ENCODE measurements around the gene NOX1. TPM values are rescaled to one million over a fixed set of nuclear protein-coding genes. Genes with fewer than 3 reads are reported as not detected.

Gene NOX1
- total and polyA plus RNA-seq, 5 donors from 2014 or later, result not detected

GRCh38 chrX:100850317-100850716 lies 23.8 kb downstream of the NOX1 start:
- no peak overlapping the region for H3K4me3 Mint-ChIP-seq
- Histone ChIP-seq H3K27ac (ENCODE audit: insufficient read depth, low read length, poor library complexity, severe bottlenecking) (no peak overlapping the region), H3K36me3 (ENCODE audit: control insufficient read depth, insufficient read depth, low read length) (no peaks in the 10 kb centered on the region), H3K9me3 (ENCODE audit: control insufficient read depth in 2 of 2, low read length in 2 of 2) (no peaks in the 10 kb centered on the region), H3K27me3 (ENCODE audit: control insufficient read depth, insufficient read depth, low read length) (no peaks in the 10 kb centered on the region), H3K4me1 (ENCODE audit: control insufficient read depth, insufficient read depth, low read length, poor library complexity, severe bottlenecking) (no peaks in the 10 kb centered on the region), H3K4me3 (ENCODE audit: low read depth, low read length) (no peak overlapping the region)
- DNase-seq, result no peak
- ATAC-seq (ENCODE audit: low read depth in 2 of 2), result no peak
- H3K4me1 Mint-ChIP-seq, result peaks cover 0 to 2% (median 0%) of the 10 kb centered on the region in 4 donors
- no peaks in the 10 kb centered on the region for H3K27me3 Mint-ChIP-seq
- no peaks in the 10 kb centered on the region for H3K36me3 Mint-ChIP-seq
- no peak overlapping the region for H3K27ac Mint-ChIP-seq
- peaks cover 0 to 2% (median 0%) of the 10 kb centered on the region in 7 donors for H3K9me3 Mint-ChIP-seq

GRCh38 chrX:100831219-100831946 lies 42.8 kb downstream of the NOX1 start:
- H3K36me3 Mint-ChIP-seq, result peaks cover 18% of the 10 kb centered on the region
- no peaks in the 10 kb centered on the region for H3K9me3 Mint-ChIP-seq

GRCh38 chrX:100830547-100830946 lies 43.6 kb downstream of the NOX1 start:
- DNase-seq (peak in 2 of 3 donors; percentile 8 to 24), ATAC-seq (ENCODE audit: low read depth in 2 of 2) (no peak)
- Mint-ChIP-seq H3K27me3 (no peaks in the 10 kb centered on the region), H3K27ac (peak overlapping the region; percentile 82 to 96 (median 92)), H3K4me3 (peak overlapping the region; percentile 52 to 83 (median 80)), H3K4me1 (peaks cover 9 to 24% (median 19%) of the 10 kb centered on the region in 4 donors), H3K9me3 (no peaks in the 10 kb centered on the region), H3K36me3 (peaks cover 18% of the 10 kb centered on the region)
- Histone ChIP-seq H3K36me3 (ENCODE audit: control insufficient read depth, insufficient read depth, low read length) (peaks cover 42% of the 10 kb centered on the region), H3K9me3 (ENCODE audit: control insufficient read depth in 2 of 2, low read length in 2 of 2) (no peaks in the 10 kb centered on the region), H3K27ac (ENCODE audit: insufficient read depth, low read length, poor library complexity, severe bottlenecking) (peak overlapping the region; percentile 82), H3K4me3 (ENCODE audit: low read depth, low read length) (peak overlapping the region; percentile 72), H3K4me1 (ENCODE audit: control insufficient read depth, insufficient read depth, low read length, poor library complexity, severe bottlenecking) (peaks cover 15% of the 10 kb centered on the region), H3K27me3 (ENCODE audit: control insufficient read depth, insufficient read depth, low read length) (no peaks in the 10 kb centered on the region)

More at GRCh38 chrX:100831219-100831946, 42.8 kb downstream of the NOX1 start:
- peak overlapping the region; percentile 79 to 84 (median 82) for H3K27ac Mint-ChIP-seq
- H3K36me3 ChIP-seq (ENCODE audit: control insufficient read depth, insufficient read depth, low read length), result peaks cover 42% of the 10 kb centered on the region
- ATAC-seq (ENCODE audit: low read depth in 2 of 2) (no peak), DNase-seq (no peak)
- peak overlapping the region; percentile 72 for H3K4me3 ChIP-seq (ENCODE audit: low read depth, low read length)
- no peaks in the 10 kb centered on the region for H3K27me3 ChIP-seq (ENCODE audit: control insufficient read depth, insufficient read depth, low read length)
- peaks cover 9 to 24% (median 19%) of the 10 kb centered on the region in 4 donors for H3K4me1 Mint-ChIP-seq
- H3K9me3 ChIP-seq (ENCODE audit: control insufficient read depth in 2 of 2, low read length in 2 of 2), result no peaks in the 10 kb centered on the region
- H3K27me3 Mint-ChIP-seq, result no peaks in the 10 kb centered on the region
- peak overlapping the region in 3 of 4 donors; percentile 80 to 83 (median 81) for H3K4me3 Mint-ChIP-seq
- peaks cover 15% of the 10 kb centered on the region for H3K4me1 ChIP-seq (ENCODE audit: control insufficient read depth, insufficient read depth, low read length, poor library complexity, severe bottlenecking)
- H3K27ac ChIP-seq (ENCODE audit: insufficient read depth, low read length, poor library complexity, severe bottlenecking), result peak overlapping the region; percentile 82

GRCh38 chrX:100830143-100830542 lies 44.0 kb downstream of the NOX1 start:
- H3K4me1 ChIP-seq (ENCODE audit: control insufficient read depth, insufficient read depth, low read length, poor library complexity, severe bottlenecking), result peaks cover 15% of the 10 kb centered on the region
- peak overlapping the region; percentile 72 for H3K4me3 ChIP-seq (ENCODE audit: low read depth, low read length)
- H3K27ac Mint-ChIP-seq, result peak overlapping the region; percentile 82 to 96 (median 92)
- ATAC-seq (ENCODE audit: low read depth in 2 of 2) (peak in 1 of 2 donors; percentile 16), DNase-seq (no peak)
- H3K9me3 ChIP-seq (ENCODE audit: control insufficient read depth in 2 of 2, low read length in 2 of 2), result no peaks in the 10 kb centered on the region
- peaks cover 9 to 24% (median 19%) of the 10 kb centered on the region in 4 donors for H3K4me1 Mint-ChIP-seq
- H3K27me3 Mint-ChIP-seq, result no peaks in the 10 kb centered on the region
- peak overlapping the region; percentile 58 to 83 (median 68) for H3K4me3 Mint-ChIP-seq
- H3K36me3 ChIP-seq (ENCODE audit: control insufficient read depth, insufficient read depth, low read length), result peaks cover 42% of the 10 kb centered on the region
- no peaks in the 10 kb centered on the region for H3K27me3 ChIP-seq (ENCODE audit: control insufficient read depth, insufficient read depth, low read length)
- H3K27ac ChIP-seq (ENCODE audit: insufficient read depth, low read length, poor library complexity, severe bottlenecking), result peak overlapping the region; percentile 82
- H3K36me3 Mint-ChIP-seq, result peaks cover 18% of the 10 kb centered on the region
- H3K9me3 Mint-ChIP-seq, result no peaks in the 10 kb centered on the region

- H3K9me3 ChIP-seq (ENCODE audit: control insufficient read depth in 2 of 2, low read length in 2 of 2), result no peaks in the 10 kb centered on the region
- Mint-ChIP-seq H3K9me3 (no peaks in the 10 kb centered on the region), H3K27ac (peak overlapping the region; percentile 82 to 96 (median 92)), H3K36me3 (peaks cover 18% of the 10 kb centered on the region), H3K4me3 (peak overlapping the region; percentile 58 to 83 (median 68)), H3K27me3 (no peaks in the 10 kb centered on the region), H3K4me1 (peaks cover 9 to 24% (median 19%) of the 10 kb centered on the region in 4 donors)
- peaks cover 44% of the 10 kb centered on the region for H3K36me3 ChIP-seq (ENCODE audit: control insufficient read depth, insufficient read depth, low read length)
- ATAC-seq (ENCODE audit: low read depth in 2 of 2) (peak; percentile 88 to 94), DNase-seq (peak in 2 of 3 donors; percentile 24 to 68)
- H3K27ac ChIP-seq (ENCODE audit: insufficient read depth, low read length, poor library complexity, severe bottlenecking), result peak overlapping the region; percentile 82
- H3K4me1 ChIP-seq (ENCODE audit: control insufficient read depth, insufficient read depth, low read length, poor library complexity, severe bottlenecking), result peaks cover 15% of the 10 kb centered on the region
- H3K27me3 ChIP-seq (ENCODE audit: control insufficient read depth, insufficient read depth, low read length), result no peaks in the 10 kb centered on the region
- H3K4me3 ChIP-seq (ENCODE audit: low read depth, low read length), result peak overlapping the region; percentile 72
Observed at GRCh38 chrX:100829730-100830129, 44.4 kb downstream of the NOX1 start.

- Mint-ChIP-seq H3K9me3 (no peaks in the 10 kb centered on the region), H3K4me1 (peaks cover 4 to 13% (median 6%) of the 10 kb centered on the region in 4 donors), H3K4me3 (peak within 1 kb of the TSS; percentile 80 to 91 (median 86)), H3K27ac (peak within 1 kb of the TSS; percentile 88 to 93 (median 91)), H3K27me3 (no peaks in the 10 kb centered on the region), H3K36me3 (peaks cover 8% of the 10 kb centered on the region)
- Histone ChIP-seq H3K4me1 (ENCODE audit: control insufficient read depth, insufficient read depth, low read length, poor library complexity, severe bottlenecking) (peaks cover 8% of the 10 kb centered on the region), H3K9me3 (ENCODE audit: control insufficient read depth in 2 of 2, low read length in 2 of 2) (no peaks in the 10 kb centered on the region), H3K4me3 (ENCODE audit: low read depth, low read length) (peak within 1 kb of the TSS; percentile 90), H3K27ac (ENCODE audit: insufficient read depth, low read length, poor library complexity, severe bottlenecking) (peak within 1 kb of the TSS; percentile 85), H3K36me3 (ENCODE audit: control insufficient read depth, insufficient read depth, low read length) (peaks cover 28% of the 10 kb centered on the region), H3K27me3 (ENCODE audit: control insufficient read depth, insufficient read depth, low read length) (peaks cover 5% of the 10 kb centered on the region)
- peak; percentile 97 to 98 for ATAC-seq (ENCODE audit: low read depth in 2 of 2)
- peak; percentile 66 to 91 (median 86) for DNase-seq
Observed at GRCh38 chrX:100819837-100820666, 54.1 kb downstream of the NOX1 start, which contains the start of gene CSTF2. TSS of gene CSTF2 (plus strand) at chrX:100820391. CDS start at chrX:100820417, 26 bp downstream.

- ATAC-seq (ENCODE audit: low read depth in 2 of 2) (no peak), DNase-seq (no peak)
- Mint-ChIP-seq H3K9me3 (peaks cover 0 to 2% (median 0%) of the 10 kb centered on the region in 7 donors), H3K4me1 (peaks cover 4 to 13% (median 6%) of the 10 kb centered on the region in 4 donors), H3K36me3 (peaks cover 8% of the 10 kb centered on the region), H3K27ac (peak overlapping the region; percentile 88 to 93 (median 91)), H3K27me3 (peaks cover under 1% of the 10 kb centered on the region), H3K4me3 (peak overlapping the region; percentile 80 to 91 (median 86))
- Histone ChIP-seq H3K4me3 (ENCODE audit: low read depth, low read length) (peak overlapping the region; percentile 90), H3K9me3 (ENCODE audit: control insufficient read depth in 2 of 2, low read length in 2 of 2) (no peaks in the 10 kb centered on the region), H3K27me3 (ENCODE audit: control insufficient read depth, insufficient read depth, low read length) (peaks cover 5% of the 10 kb centered on the region), H3K27ac (ENCODE audit: insufficient read depth, low read length, poor library complexity, severe bottlenecking) (peak overlapping the region; percentile 85), H3K36me3 (ENCODE audit: control insufficient read depth, insufficient read depth, low read length) (peaks cover 23% of the 10 kb centered on the region), H3K4me1 (ENCODE audit: control insufficient read depth, insufficient read depth, low read length, poor library complexity, severe bottlenecking) (peaks cover 8% of the 10 kb centered on the region)
Observed at GRCh38 chrX:100819534-100819836, 54.7 kb downstream of the NOX1 start.
